Mucosa of rectum (tissue), 2 donors: ENCODE data around the gene EFCAB11.

Experiments used
- H3K27ac ChIP-seq, 2 donors: one replicate each; pipeline ENCODE4 v1.7.0; 2013; ENCODE audit warnings: inconsistent platforms in 2 of 2, low read depth in 2 of 2, low read length in 2 of 2
- H3K27me3 ChIP-seq, 2 donors: one replicate each; pipeline ENCODE4 v1.7.0; 2013; ENCODE audit warnings: low read length in 2 of 2; ENCODE audit not compliant: control insufficient read depth in 2 of 2, insufficient read depth in 2 of 2
- H3K36me3 ChIP-seq, 2 donors: one replicate each; pipeline ENCODE4 v1.7.0; 2013; ENCODE audit warnings: low read length in 2 of 2; ENCODE audit not compliant: control insufficient read depth in 2 of 2, insufficient read depth in 2 of 2
- H3K4me1 ChIP-seq, 2 donors: one replicate each; pipeline ENCODE4 v1.7.0; 2013; ENCODE audit warnings: low read length in 2 of 2, mild to moderate bottlenecking in 1 of 2; ENCODE audit not compliant: control insufficient read depth in 2 of 2, insufficient read depth in 2 of 2
- H3K4me3 ChIP-seq, 2 donors: one replicate each; pipeline ENCODE4 v1.7.0; 2013; ENCODE audit warnings: low read length in 2 of 2
- H3K9ac ChIP-seq, 2 donors: one replicate each; pipeline ENCODE4 v1.7.0; 2013; ENCODE audit warnings: low read length in 2 of 2, low read depth in 1 of 2, mild to moderate bottlenecking in 1 of 2
- H3K9me3 ChIP-seq, 2 donors: one replicate each; pipeline ENCODE4 v1.7.0; 2013; ENCODE audit warnings: low read length in 2 of 2; ENCODE audit not compliant: control insufficient read depth in 2 of 2
- donor health status: healthy.
- donor health status: Normal muscosa, but diverticular disease.

EFCAB11 gene

DNA sequence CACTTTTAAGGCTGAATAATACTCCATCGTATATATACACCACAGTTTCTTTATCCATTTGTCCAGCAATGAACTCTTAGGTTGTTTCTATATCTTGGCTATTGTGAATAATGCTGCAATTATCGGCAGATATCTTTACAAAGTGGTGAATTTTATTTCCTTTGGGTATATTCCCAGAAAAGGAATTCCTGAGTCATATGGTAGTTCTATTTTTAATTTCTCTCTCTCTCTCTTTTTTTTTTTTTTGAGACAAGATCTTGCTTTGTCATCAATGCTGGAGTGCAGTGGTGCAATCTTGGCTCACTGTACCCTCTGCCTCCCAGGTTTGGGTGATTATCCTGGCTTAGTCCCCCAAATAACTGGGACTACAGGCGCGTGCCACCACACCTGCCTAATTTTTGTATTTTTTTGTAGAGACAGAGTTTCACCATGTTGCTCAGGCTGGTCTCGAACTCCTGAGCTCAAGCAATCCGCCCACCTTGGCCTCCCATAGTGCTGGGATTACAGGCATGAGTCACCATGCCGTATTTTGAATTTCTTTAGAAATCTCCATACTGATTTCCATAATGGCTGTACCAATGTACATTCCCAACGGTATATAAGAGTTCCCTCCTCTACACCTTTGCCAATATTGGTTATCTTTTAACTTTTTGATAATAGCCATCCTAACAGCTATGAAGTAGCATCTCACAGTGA, 98.4 kb downstream of the EFCAB11 start:
- Histone ChIP-seq H3K27ac (no peak overlapping the region), H3K4me3 (no peak overlapping the region), H3K4me1 (peaks cover 0 to 4% of the 10 kb centered on the region in 2 donors), H3K9me3 (no peaks in the 10 kb centered on the region), H3K36me3 (no peaks in the 10 kb centered on the region), H3K9ac (no peak overlapping the region), H3K27me3 (no peaks in the 10 kb centered on the region)

DNA sequence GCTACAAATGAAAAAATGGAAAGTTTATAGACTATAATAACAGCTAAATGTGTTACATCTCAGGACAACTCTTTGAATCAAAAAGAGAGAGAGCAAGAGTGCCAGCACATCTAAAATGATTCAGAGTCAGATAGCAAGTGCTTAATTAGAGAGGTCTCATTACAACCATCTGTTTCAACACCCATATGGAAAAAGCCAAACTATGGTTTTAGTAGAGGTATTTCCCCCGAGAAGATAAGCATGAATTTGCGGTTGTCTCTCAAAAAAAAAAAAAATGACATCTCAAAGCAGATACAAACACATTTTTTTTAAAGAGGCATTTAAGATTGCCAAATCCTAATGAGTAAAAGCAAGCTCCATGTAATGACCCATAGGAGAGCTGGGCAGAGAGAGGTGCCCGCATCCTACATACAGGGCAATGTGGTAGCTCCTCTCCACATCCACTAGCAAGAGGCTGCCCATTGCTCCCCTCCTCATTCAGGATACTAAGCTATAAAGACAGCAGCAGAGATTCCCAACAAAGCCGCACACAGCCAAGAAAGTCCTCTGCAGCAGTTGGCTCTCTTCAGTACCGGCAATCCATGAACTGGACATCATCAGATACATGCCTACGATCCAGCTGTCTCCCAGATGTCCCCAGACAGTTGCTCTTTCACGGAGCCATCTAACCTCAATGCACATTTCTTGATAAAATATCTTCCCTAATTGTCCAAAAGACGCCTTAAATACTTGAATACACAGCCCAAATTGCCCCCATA, 100.4 kb downstream of the EFCAB11 start:
- no peak overlapping the region for H3K9ac ChIP-seq
- H3K27me3 ChIP-seq: no peaks in the 10 kb centered on the region
- H3K4me1 ChIP-seq: peaks cover 0 to 4% of the 10 kb centered on the region in 2 donors
- H3K36me3 ChIP-seq: no peaks in the 10 kb centered on the region
- no peaks in the 10 kb centered on the region for H3K9me3 ChIP-seq
- no peak overlapping the region for H3K4me3 ChIP-seq
- no peak overlapping the region for H3K27ac ChIP-seq

DNA sequence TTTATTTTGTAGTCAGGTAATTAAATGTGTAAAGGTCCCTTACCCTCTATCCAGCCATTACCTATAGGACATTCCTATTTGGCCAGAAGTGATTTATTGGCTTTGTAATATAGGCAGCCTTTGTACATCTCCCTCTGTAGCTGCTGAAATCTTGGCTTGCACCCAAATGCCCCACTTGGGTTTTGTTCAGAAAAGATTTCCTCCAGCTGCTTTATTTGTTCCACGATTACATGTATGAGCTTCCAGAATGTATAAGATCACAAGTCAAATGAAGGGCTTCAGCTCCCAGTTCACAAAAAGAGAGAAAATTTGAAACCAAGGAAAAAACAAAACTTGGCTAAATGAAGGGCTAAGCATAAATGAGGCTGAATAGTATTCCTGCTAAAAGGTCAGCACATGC, 103.4 kb downstream of the EFCAB11 start:
- Histone ChIP-seq H3K36me3 (no peaks in the 10 kb centered on the region), H3K9ac (no peak overlapping the region), H3K4me1 (no peaks in the 10 kb centered on the region), H3K27me3 (no peaks in the 10 kb centered on the region), H3K4me3 (no peak overlapping the region), H3K27ac (no peak overlapping the region), H3K9me3 (no peaks in the 10 kb centered on the region)

DNA sequence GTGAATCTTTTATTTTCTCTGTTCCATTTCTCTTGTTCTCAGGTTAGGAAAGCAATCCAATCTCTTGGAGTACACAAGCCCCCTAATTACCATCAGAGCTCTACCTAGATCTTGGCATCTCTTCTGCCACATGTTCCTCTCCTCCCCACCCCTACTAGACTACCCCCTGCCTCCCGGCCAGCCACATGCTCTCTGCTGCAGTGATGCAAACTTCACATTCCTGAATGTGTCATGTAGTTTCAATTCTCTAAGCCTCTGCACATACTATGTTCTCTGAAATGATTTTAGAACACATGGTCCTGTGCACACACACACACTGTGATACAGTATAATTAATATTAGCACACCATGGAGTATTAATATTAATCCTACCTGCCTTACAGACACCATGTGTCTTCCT, 104.6 kb downstream of the EFCAB11 start:
- Histone ChIP-seq H3K9me3 (no peaks in the 10 kb centered on the region), H3K9ac (no peak overlapping the region), H3K4me3 (no peak overlapping the region), H3K36me3 (no peaks in the 10 kb centered on the region), H3K27me3 (no peaks in the 10 kb centered on the region), H3K27ac (no peak overlapping the region), H3K4me1 (no peaks in the 10 kb centered on the region)

DNA sequence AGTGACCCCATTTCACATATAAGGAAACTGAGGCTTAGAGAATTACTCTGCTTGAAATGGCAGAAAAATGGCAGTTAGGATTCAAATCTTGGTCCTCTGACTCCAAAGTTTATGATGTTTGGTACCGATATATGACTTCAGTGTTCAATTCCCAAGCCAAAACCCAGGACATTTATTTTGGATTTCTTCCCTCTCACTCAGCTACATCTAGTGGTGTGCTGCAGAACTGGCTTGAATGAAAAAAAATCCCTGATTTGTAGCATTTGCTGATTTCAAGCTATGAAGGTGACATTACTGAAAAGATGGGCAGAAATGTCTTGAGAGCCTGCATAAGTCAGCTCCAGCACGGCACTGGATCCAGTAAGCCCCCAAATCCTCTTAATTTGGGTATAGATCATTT, 106.4 kb downstream of the EFCAB11 start:
- H3K4me3 ChIP-seq: no peak overlapping the region
- H3K9ac ChIP-seq: no peak overlapping the region
- no peaks in the 10 kb centered on the region for H3K36me3 ChIP-seq
- H3K9me3 ChIP-seq: no peaks in the 10 kb centered on the region
- no peaks in the 10 kb centered on the region for H3K4me1 ChIP-seq
- no peak overlapping the region for H3K27ac ChIP-seq
- H3K27me3 ChIP-seq: no peaks in the 10 kb centered on the region

DNA sequence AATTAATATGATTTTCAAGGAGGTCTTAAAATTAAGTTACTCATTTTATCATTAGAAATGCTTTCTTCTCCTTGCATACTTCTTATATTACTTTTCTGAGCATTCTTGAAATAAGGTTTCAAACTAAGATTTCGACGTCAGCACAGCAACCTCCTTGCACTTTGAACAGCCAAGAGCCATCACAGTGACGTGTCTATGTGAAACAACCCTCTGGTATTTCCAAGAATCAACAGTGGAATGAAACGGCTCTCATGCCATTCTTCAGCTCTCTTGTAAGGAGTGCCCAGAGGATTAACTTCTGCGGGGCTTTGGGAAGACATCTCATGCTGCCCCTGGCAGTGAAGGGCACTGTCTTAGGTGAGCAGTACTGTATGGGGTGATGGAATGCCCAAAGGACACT, 109.2 kb downstream of the EFCAB11 start:
- no peak overlapping the region for H3K9ac ChIP-seq
- peaks cover 0 to 3% of the 10 kb centered on the region in 2 donors for H3K4me1 ChIP-seq
- H3K27me3 ChIP-seq: no peaks in the 10 kb centered on the region
- H3K9me3 ChIP-seq: no peaks in the 10 kb centered on the region
- H3K27ac ChIP-seq: no peak overlapping the region
- H3K36me3 ChIP-seq: no peaks in the 10 kb centered on the region
- H3K4me3 ChIP-seq: no peak overlapping the region

DNA sequence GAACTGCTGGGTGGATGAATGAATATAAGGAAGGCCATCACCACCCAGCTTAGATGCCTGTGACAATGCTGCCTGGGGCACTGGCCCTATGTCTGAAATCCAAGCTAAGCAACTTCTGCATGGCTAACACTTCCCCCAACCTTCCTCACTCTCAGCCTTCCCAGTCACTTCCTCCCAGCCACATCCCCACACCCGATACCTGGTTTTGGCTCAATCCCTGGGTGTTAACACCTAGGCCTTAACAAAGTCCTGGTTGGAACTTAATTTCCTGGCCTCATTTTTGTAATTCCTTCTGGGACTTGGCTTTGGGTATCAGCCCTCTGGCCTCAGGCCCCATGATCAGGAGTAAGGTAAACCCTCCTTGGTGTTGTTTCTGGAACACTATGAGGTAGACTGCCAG, 110.0 kb downstream of the EFCAB11 start:
- no peaks in the 10 kb centered on the region for H3K36me3 ChIP-seq
- no peaks in the 10 kb centered on the region for H3K9me3 ChIP-seq
- H3K9ac ChIP-seq: no peak overlapping the region
- H3K27me3 ChIP-seq: no peaks in the 10 kb centered on the region
- no peak overlapping the region for H3K27ac ChIP-seq
- H3K4me3 ChIP-seq: no peak overlapping the region
- peaks cover 0 to 3% of the 10 kb centered on the region in 2 donors for H3K4me1 ChIP-seq

DNA sequence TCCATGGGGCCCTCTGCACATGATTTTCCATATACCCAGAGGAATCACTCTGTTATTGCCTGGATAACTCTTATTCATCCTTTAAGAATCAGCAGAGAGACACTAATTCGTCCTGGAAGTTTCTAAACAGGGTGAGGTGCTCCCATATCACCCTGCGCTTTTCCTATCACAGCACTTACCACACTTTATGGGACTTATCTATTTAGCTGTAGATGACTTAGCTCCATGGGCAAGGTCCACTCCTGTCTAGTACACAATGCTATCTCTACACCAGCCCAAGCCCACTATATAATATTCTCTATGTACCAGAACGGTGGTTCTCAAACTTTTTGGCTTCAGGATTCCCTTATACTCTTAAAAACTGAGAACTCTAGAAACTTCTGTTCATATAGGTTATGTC, 111.7 kb downstream of the EFCAB11 start:
- H3K9me3 ChIP-seq: no peaks in the 10 kb centered on the region
- no peak overlapping the region for H3K9ac ChIP-seq
- no peaks in the 10 kb centered on the region for H3K36me3 ChIP-seq
- no peak overlapping the region for H3K4me3 ChIP-seq
- no peak overlapping the region for H3K27ac ChIP-seq
- H3K27me3 ChIP-seq: no peaks in the 10 kb centered on the region
- H3K4me1 ChIP-seq: peaks cover 0 to 3% of the 10 kb centered on the region in 2 donors

DNA sequence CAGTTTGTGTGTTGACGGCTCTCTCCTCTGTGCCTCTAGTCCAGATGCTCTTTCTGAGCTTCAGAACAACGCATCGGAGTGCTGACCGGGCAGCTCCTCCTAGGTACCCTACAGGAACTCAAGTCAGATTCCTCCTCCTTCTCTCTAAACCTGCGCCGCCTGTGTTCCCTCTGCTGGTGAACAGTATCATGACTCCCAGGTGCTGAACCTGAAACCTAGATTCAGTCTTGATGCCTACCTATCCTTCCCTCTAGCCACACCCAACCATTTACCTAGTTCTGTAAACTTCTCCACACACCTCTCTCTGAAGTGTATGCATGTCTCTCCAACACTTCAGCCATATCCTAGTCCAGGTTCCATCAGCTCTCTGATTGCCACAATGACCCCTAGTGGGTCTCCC, 112.7 kb downstream of the EFCAB11 start:
- Histone ChIP-seq H3K36me3 (no peaks in the 10 kb centered on the region), H3K27ac (no peak overlapping the region), H3K4me1 (peaks cover 0 to 3% of the 10 kb centered on the region in 2 donors), H3K4me3 (no peak overlapping the region), H3K27me3 (no peaks in the 10 kb centered on the region), H3K9me3 (no peaks in the 10 kb centered on the region), H3K9ac (no peak overlapping the region)

DNA sequence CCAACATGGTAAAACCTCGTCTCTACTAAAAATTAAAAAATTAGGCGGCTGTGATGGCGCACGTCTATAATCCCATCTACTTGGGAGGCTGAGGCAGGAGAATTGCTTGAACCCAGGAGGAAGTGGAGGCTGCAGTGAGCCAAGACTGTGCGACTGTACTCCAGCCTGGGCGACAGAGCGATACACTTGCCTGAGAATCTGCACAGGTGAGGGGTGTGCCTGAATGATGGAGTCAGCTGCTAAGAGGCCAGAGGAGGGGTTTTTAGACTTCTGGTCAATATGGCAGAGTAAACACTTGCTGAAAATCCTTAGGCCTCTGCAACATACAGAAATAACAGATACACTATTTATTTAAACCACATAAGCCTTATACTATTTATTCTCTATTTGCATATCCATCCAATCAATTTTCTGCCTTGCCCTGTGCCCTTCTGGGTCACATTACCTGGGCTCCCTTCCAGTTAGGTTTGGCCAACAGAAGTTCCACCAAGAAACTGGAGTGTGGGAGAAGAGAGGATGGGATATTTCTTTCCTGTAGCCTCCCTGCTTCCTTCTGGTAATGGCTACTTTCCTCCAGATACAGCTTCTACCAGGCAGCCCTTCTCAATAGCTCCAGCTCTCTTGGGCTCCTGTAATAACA, 117.6 kb downstream of the EFCAB11 start:
- no peak overlapping the region for H3K9ac ChIP-seq
- no peak overlapping the region for H3K27ac ChIP-seq
- no peaks in the 10 kb centered on the region for H3K4me1 ChIP-seq
- H3K27me3 ChIP-seq: no peaks in the 10 kb centered on the region
- no peaks in the 10 kb centered on the region for H3K9me3 ChIP-seq
- no peak overlapping the region for H3K4me3 ChIP-seq
- peaks cover 0 to 2% of the 10 kb centered on the region in 2 donors for H3K36me3 ChIP-seq
